H1 (cell line): ENCODE results near the gene EFCAB6. TPM values are rescaled to one million over a fixed set of nuclear protein-coding genes. Genes with fewer than 3 reads are reported as not detected.

Source experiments
- CTCF ChIA-PET: fragments of 300-600 bp; sonication (Branson Sonifier 250); formaldehyde crosslinking; loops from one replicate; lab custom pipeline; 2021; ENCODE audit not compliant: partially characterized antibody; lab: Charles Lee
- POLR2A ChIA-PET: fragments of 300-600 bp; sonication (Branson Sonifier 250); formaldehyde crosslinking; loops from one replicate; lab custom pipeline; 2021; ENCODE audit warnings: inconsistent platforms; ENCODE audit not compliant: partially characterized antibody; lab: Charles Lee
- DNase-seq, 2 experiments: peaks; one replicate each; pipeline versions ENCODE4 v3.0.0 to v3.0.0-alpha.2; 2010 to 2022; ENCODE audit warnings: low spot score in 2 of 2, low read depth in 1 of 2, mixed read lengths in 1 of 2
- FAIRE-seq: peaks from 2 replicates; lab custom pipeline; 2011; peaks lifted over from hg19 to GRCh38; lab: Jason Lieb, UNC
- H2AFZ ChIP-seq: 2 replicates; pipeline ENCODE4 v1.8.1; 2012; ENCODE audit warnings: low read length, inconsistent platforms
- H2AK5ac ChIP-seq: 2 replicates; pipeline ENCODE4 v1.6.1; 2013; ENCODE audit warnings: low read depth, low read length
- H2BK120ac ChIP-seq: replicated peaks from 2 replicates; pipeline ENCODE3; 2013; ENCODE audit warnings: low read depth, low read length, inconsistent platforms
- H2BK12ac ChIP-seq: 2 replicates; pipeline ENCODE4 v1.6.1; 2013; ENCODE audit warnings: low read depth, low read length
- H2BK15ac ChIP-seq: 2 replicates; pipeline ENCODE4 v1.6.1; 2013; ENCODE audit warnings: low read length
- H2BK20ac ChIP-seq: 2 replicates; pipeline ENCODE4 v1.6.1; 2013; ENCODE audit warnings: low read length
- H2BK5ac ChIP-seq: 2 replicates; pipeline ENCODE4 v1.6.1; 2013; ENCODE audit warnings: low read depth, low read length
- H3K14ac ChIP-seq: 2 replicates; pipeline ENCODE4 v1.6.1; 2013; ENCODE audit warnings: inconsistent platforms; ENCODE audit not compliant: insufficient read length
- H3K18ac ChIP-seq: 2 replicates; pipeline ENCODE4 v1.6.1; 2013; ENCODE audit warnings: low read length; ENCODE audit errors: extremely low read depth
- H3K23ac ChIP-seq: 2 replicates; pipeline ENCODE4 v1.6.1; 2013; ENCODE audit warnings: inconsistent platforms; ENCODE audit not compliant: insufficient read length
- H3K23me2 ChIP-seq: 2 replicates; pipeline ENCODE4 v1.6.1; 2013; ENCODE audit warnings: low read depth, low read length
- H3K27ac ChIP-seq: 2 replicates; pipeline ENCODE4 v1.6.1; 2011; ENCODE audit warnings: low read depth, low read length, inconsistent platforms
- H3K27me3 ChIP-seq, 4 experiments: replicated peaks in 1 of 4; 1 replicate in 1 of 4; 2 replicates in 3 of 4; pipeline versions ENCODE4 v1.6.1 to v1.8.1; 2011 to 2013; ENCODE audit warnings: low read length in 3 of 4, mild to moderate bottlenecking in 3 of 4, inconsistent platforms in 2 of 4, mixed read lengths in 2 of 4, moderate library complexity in 1 of 4; ENCODE audit not compliant: control insufficient read depth in 3 of 4, insufficient read depth in 3 of 4; ENCODE audit errors: extremely low read depth in 1 of 4
- H3K36me3 ChIP-seq, 4 experiments: 2 replicates each; pipeline versions ENCODE4 v1.6.1 to v1.8.1; 2011 to 2013; ENCODE audit warnings: mild to moderate bottlenecking in 4 of 4, low read length in 3 of 4, moderate library complexity in 2 of 4, control low read depth in 1 of 4, inconsistent platforms in 1 of 4; ENCODE audit not compliant: insufficient read depth in 4 of 4, control insufficient read depth in 2 of 4
- H3K4ac ChIP-seq: replicated peaks from 2 replicates; pipeline ENCODE3; 2013; ENCODE audit warnings: low read length, low read depth, mixed read lengths, inconsistent platforms; ENCODE audit not compliant: insufficient read length
- H3K4me1 ChIP-seq, 4 experiments: replicated peaks in 1 of 4; 1 replicate in 1 of 4; 2 replicates in 3 of 4; pipeline versions ENCODE4 v1.6.1 to v1.8.1; 2011 to 2013; ENCODE audit warnings: low read length in 3 of 4, inconsistent platforms in 2 of 4, mixed read lengths in 1 of 4; ENCODE audit not compliant: insufficient read depth in 4 of 4, control insufficient read depth in 3 of 4
- H3K4me2 ChIP-seq, 2 experiments: 2 replicates each; pipeline versions ENCODE4 v1.6.1 to v1.8.1; 2011 to 2013; ENCODE audit warnings: low read depth in 2 of 2, low read length in 2 of 2, control low read depth in 1 of 2, inconsistent platforms in 1 of 2, mild to moderate bottlenecking in 1 of 2; ENCODE audit not compliant: insufficient read depth in 1 of 2
- H3K4me3 ChIP-seq, 4 experiments: fragments of 200-600, 300-600 bp in 1 of 4; sonication (generic), shearing (Covaris generic), sonication (Bioruptor Twin) in 1 of 4; 2 replicates each; pipeline versions ENCODE4 v1.5.1 to v1.8.1; 2011 to 2016; ENCODE audit warnings: low read length in 4 of 4, low read depth in 3 of 4, control low read depth in 2 of 4, inconsistent platforms in 2 of 4, mild to moderate bottlenecking in 2 of 4, mixed read lengths in 1 of 4, moderate library complexity in 1 of 4; ENCODE audit not compliant: insufficient read depth in 2 of 4; ENCODE audit errors: extremely low read depth in 1 of 4
- H3K56ac ChIP-seq: replicated peaks from 2 replicates; pipeline ENCODE3; 2013; ENCODE audit warnings: low read depth, mild to moderate bottlenecking, mixed read lengths, low read length, inconsistent platforms; ENCODE audit not compliant: insufficient read length
- H3K79me1 ChIP-seq: 2 replicates; pipeline ENCODE4 v1.6.1; 2013; ENCODE audit warnings: low read depth, low read length, control low read depth
- H3K79me2 ChIP-seq, 2 experiments: 2 replicates each; pipeline versions ENCODE4 v1.6.1 to v1.8.1; 2012 to 2013; ENCODE audit warnings: low read length in 2 of 2, mild to moderate bottlenecking in 2 of 2, inconsistent platforms in 1 of 2; ENCODE audit not compliant: insufficient read depth in 2 of 2, control insufficient read depth in 1 of 2
- H3K9ac ChIP-seq, 4 experiments: replicated peaks in 1 of 4; 1 replicate in 1 of 4; 2 replicates in 3 of 4; pipeline versions ENCODE4 v1.6.1 to v1.8.1; 2011 to 2013; ENCODE audit warnings: low read depth in 3 of 4, low read length in 3 of 4, control low read depth in 2 of 4, mild to moderate bottlenecking in 2 of 4, moderate library complexity in 2 of 4, inconsistent platforms in 1 of 4; ENCODE audit errors: extremely low read depth in 1 of 4
- H3K9me3 ChIP-seq, 2 experiments: 2 replicates each; pipeline versions ENCODE4 v1.6.1 to v1.8.1; 2012 to 2013; ENCODE audit warnings: mild to moderate bottlenecking in 2 of 2, moderate library complexity in 2 of 2, control low read depth in 1 of 2, inconsistent platforms in 1 of 2, low read depth in 1 of 2, low read length in 1 of 2, mixed read lengths in 1 of 2; ENCODE audit not compliant: insufficient read depth in 2 of 2
- H4K20me1 ChIP-seq, 2 experiments: replicated peaks in 1 of 2; 2 replicates each; pipeline versions ENCODE3 to v1.8.1; 2011 to 2013; ENCODE audit warnings: inconsistent platforms in 2 of 2, low read length in 2 of 2, mild to moderate bottlenecking in 1 of 2; ENCODE audit not compliant: insufficient read depth in 2 of 2, control insufficient read depth in 1 of 2
- H4K5ac ChIP-seq: 2 replicates; pipeline ENCODE4 v1.6.1; 2013; ENCODE audit warnings: low read length, low read depth, mixed read lengths, inconsistent platforms; ENCODE audit not compliant: insufficient read length
- H4K8ac ChIP-seq: 2 replicates; pipeline ENCODE4 v1.8.0; 2013; ENCODE audit warnings: mild to moderate bottlenecking, moderate library complexity, low read length, inconsistent platforms; ENCODE audit not compliant: insufficient read depth; ENCODE audit errors: extremely low read depth
- H4K91ac ChIP-seq: replicated peaks from 2 replicates; pipeline ENCODE3; 2013; ENCODE audit warnings: low read length, mixed read lengths, inconsistent platforms; ENCODE audit not compliant: insufficient read length
- ATF2 ChIP-seq: IDR thresholded peaks from 2 replicates; pipeline ENCODE4 v1.6.1; 2012; ENCODE audit warnings: low read length, inconsistent platforms
- BACH1 ChIP-seq: IDR thresholded peaks from 2 replicates; pipeline ENCODE4 v1.6.1; 2012; ENCODE audit warnings: low read length, improper control_type of control experiment
- CBX8 ChIP-seq: fragments of 300-800, 300-1000 bp; sonication (generic); IDR thresholded peaks from 2 replicates; pipeline ENCODE4 v1.7.1; 2016; ENCODE audit warnings: low read depth, low read length, borderline replicate concordance
- CREB1 ChIP-seq: IDR thresholded peaks from 2 replicates; pipeline ENCODE4 v1.6.1; 2012; ENCODE audit warnings: inconsistent platforms
- GTF2F1 ChIP-seq: IDR thresholded peaks from 2 replicates; pipeline ENCODE4 v1.6.1; 2012; ENCODE audit warnings: low read depth, low read length, improper control_type of control experiment, borderline replicate concordance
- KDM4A ChIP-seq: IDR thresholded peaks from one replicate; pipeline ENCODE4 v1.7.1; 2012; ENCODE audit warnings: low read depth, mild to moderate bottlenecking, moderate library complexity, low read length, inconsistent platforms; ENCODE audit not compliant: severe bottlenecking
- PHF8 ChIP-seq: fragments of 200-600 bp; sonication (generic); conservative IDR thresholded peaks from 2 replicates; pipeline ENCODE4 v1.7.1; 2012; ENCODE audit warnings: low read depth, mild to moderate bottlenecking, inconsistent platforms, low read length, moderate library complexity
- POLR2AphosphoS5 ChIP-seq: IDR thresholded peaks from 2 replicates; pipeline ENCODE4 v1.6.1; 2011; ENCODE audit warnings: low read depth, low read length
- POU5F1 ChIP-seq: IDR thresholded peaks from 2 replicates; pipeline ENCODE4 v1.6.1; 2011; ENCODE audit warnings: low read depth, mild to moderate bottlenecking, low read length, moderate library complexity
- RAD21 ChIP-seq, 2 experiments: IDR thresholded peaks in 1 of 2; conservative IDR thresholded peaks in 1 of 2; 2 replicates each; pipeline ENCODE4 v1.6.1; 2011; ENCODE audit warnings: low read depth in 2 of 2, low read length in 2 of 2, improper control_type of control experiment in 1 of 2, inconsistent platforms in 1 of 2, mild to moderate bottlenecking in 1 of 2, moderate library complexity in 1 of 2
- SUZ12 ChIP-seq: fragments of 200-600 bp; sonication (generic); IDR thresholded peaks from 2 replicates; pipeline ENCODE4 v1.6.1; 2012; ENCODE audit warnings: mild to moderate bottlenecking, inconsistent platforms, low read length, moderate library complexity, mixed read lengths
- TBP ChIP-seq: IDR thresholded peaks from 2 replicates; pipeline ENCODE4 v1.6.1; 2011; ENCODE audit warnings: low read depth, low read length, improper control_type of control experiment
- TEAD4 ChIP-seq: IDR thresholded peaks from 2 replicates; pipeline ENCODE4 v1.6.1; 2012; ENCODE audit warnings: low read depth, low read length, inconsistent platforms, mixed read lengths
- WGBS, 2 experiments: shearing (Covaris generic) in 1 of 2; methylation state at CpG; one replicate each; pipeline versions ENCODE4 v1.1.6 to v1.1.7; 2013 to 2015; ENCODE audit warnings: low lambda C conversion rate in 2 of 2, mixed read lengths in 2 of 2, inconsistent platforms in 1 of 2, low coverage in 1 of 2, missing lambda C conversion rate in 1 of 2; ENCODE audit not compliant: insufficient replicate concordance in 2 of 2, insufficient coverage in 1 of 2, insufficient read length in 1 of 2; ENCODE audit errors: extremely low coverage in 1 of 2, missing lambda C conversion rate in 1 of 2; 5-methylcytosine and 5-hydroxymethylcytosine counted together
- polyA plus RNA-seq, 7 experiments: library from polyadenylated mRNA; depleted of rRNA in 3 of 7; stranded (reverse) in 5 of 7; unstranded in 2 of 7; fragments of >200 nt in 5 of 7; fragments of 200-250 nt in 2 of 7; gene quantifications; 1 replicate in 5 of 7; 2 replicates in 1 of 7; 4 replicates in 1 of 7; pipeline versions ENCODE4 v1.2.1 to v1.2.3, GENCODE V29; 2011 to 2013; ENCODE audit warnings: missing spikeins in 2 of 7, mixed read lengths in 2 of 7
- total RNA-seq: library from RNA; stranded (reverse); fragmentation: NEBNext Ultra II Directional; extraction: Animal tissue kit (Norgen Biotek cat#: 25700); gene quantifications from 2 replicates; pipeline ENCODE4 v1.2.1, GENCODE V29; 2021

The EFCAB6 gene
- total and polyA plus RNA-seq, 2 of the 8 experiments (the other 6 are each of a cell fraction or from before 2014, with no cell fraction given), result 0.32 to 1.7 TPM

GRCh38 chr22:43580271-43580750 lies 231.8 kb downstream of the EFCAB6 start:
- H3K23ac ChIP-seq, result no peak overlapping the region
- no peak overlapping the region for H3K27ac ChIP-seq
- H3K9ac ChIP-seq, result no peak overlapping the region
- no peak overlapping the region for H3K18ac ChIP-seq
- H4K91ac ChIP-seq, result no peak overlapping the region
- 55% methylated on average over 4 of the region's 4 CpGs; no CpG with 5 or more reads in 1 of the 2 experiments for WGBS, 2 experiments
- peaks cover 0 to 6% of the 10 kb centered on the region in 2 experiments; a peak in 1 of 4 replicates for H3K9me3 ChIP-seq
- no peak overlapping the region for H2BK5ac ChIP-seq
- H3K56ac ChIP-seq, result no peak overlapping the region
- H2BK20ac ChIP-seq, result no peak overlapping the region
- H3K27me3 ChIP-seq, result no peaks in the 10 kb centered on the region
- no peak overlapping the region for H4K8ac ChIP-seq
- peaks cover 0 to 3% (median 0%) of the 10 kb centered on the region in 4 experiments; a peak in 3 of 7 replicates for H3K4me1 ChIP-seq
- no peaks in the 10 kb centered on the region for H3K36me3 ChIP-seq
- no peak overlapping the region for H2BK120ac ChIP-seq
- no peak overlapping the region for H2AFZ ChIP-seq
- H2AK5ac ChIP-seq, result no peak overlapping the region
- no peak overlapping the region for H3K4ac ChIP-seq
- no peak overlapping the region for H3K14ac ChIP-seq
- H4K20me1 ChIP-seq, result peaks cover 0 to 1% of the 10 kb centered on the region in 2 experiments
- ChIA-PET POLR2A (no interaction called here), CTCF (interaction anchor here (0.7 to 1.4 kb wide), 2 partner anchors 73 to 165 kb away, joined by 3 read pairs; no protein-coding TSS in a partner anchor)
- H3K4me2 ChIP-seq, result no peak overlapping the region
- peaks cover 2% of the 10 kb centered on the region; the same call in 1 of the 2 replicates for H3K23me2 ChIP-seq
- H2BK12ac ChIP-seq, result no peak overlapping the region
- H3K79me2 ChIP-seq, result no peaks in the 10 kb centered on the region
- H4K5ac ChIP-seq, result no peak overlapping the region
- FAIRE-seq (no peak), DNase-seq (no peak)
- no peak overlapping the region for H3K4me3 ChIP-seq
- no peak overlapping the region for H2BK15ac ChIP-seq
- H3K79me1 ChIP-seq, result no peaks in the 10 kb centered on the region
- TF ChIP-seq POU5F1 (no peak), KDM4A (no peak), CBX8 (no peak), POLR2AphosphoS5 (no peak), SUZ12 (no peak), BACH1 (no peak), TEAD4 (no peak), RAD21 (IDR thresholded peaks at IDR 0.05 in 1 of 2, conservative IDR thresholded peaks at IDR 0.05 in 1 of 2; ENCODE audit: low read depth in 2 of 2, low read length in 2 of 2) (no peak), CREB1 (no peak), PHF8 (no peak), ATF2 (no peak), GTF2F1 (no peak), TBP (no peak)
